ENCODE results near the gene LDB3. TPM values are rescaled to one million over a fixed set of nuclear protein-coding genes. Genes with fewer than 3 reads are reported as not detected.

LDB3 gene
- total RNA-seq, 1 donor from 2014 or later, result 4.7 TPM

DNA sequence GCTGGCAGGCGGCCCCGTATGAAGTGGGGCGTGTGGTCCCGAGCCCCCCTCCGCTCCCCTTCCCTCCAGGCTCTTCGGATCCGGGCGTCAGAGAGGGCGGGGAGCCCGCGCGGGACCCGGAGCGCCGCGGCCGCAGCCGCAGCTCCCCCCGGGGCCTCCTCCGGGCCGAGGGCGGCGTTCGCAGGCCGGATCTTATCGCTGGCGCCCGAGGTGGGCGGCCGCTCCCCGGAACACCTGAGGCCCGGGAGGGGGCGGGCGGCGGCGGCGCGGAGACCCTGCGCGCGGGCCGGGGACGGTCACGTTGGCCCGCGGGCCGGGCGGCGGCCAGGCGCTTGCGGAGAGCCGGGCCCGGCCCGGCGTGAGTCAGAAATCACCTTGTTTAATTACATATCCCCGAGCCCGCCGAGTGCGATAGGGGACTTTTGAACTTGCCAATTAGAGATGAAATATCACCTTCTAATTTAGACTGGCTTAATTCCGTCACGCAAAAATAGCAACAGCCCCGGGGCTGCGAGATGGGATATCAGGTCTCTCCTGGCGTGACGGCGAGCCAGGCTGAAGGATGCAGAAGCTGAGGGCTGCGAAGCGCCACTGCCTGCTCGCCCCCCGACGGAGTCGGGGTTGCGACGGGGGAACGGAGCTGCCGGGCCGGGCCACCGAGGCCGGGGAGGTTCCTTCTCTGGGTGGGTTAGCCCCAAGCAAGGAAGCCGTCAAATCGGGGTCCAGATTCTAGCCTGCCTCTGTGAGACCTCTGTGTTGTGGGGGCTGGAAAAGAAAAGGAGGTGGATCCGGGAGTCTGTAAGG is 43.4 kb downstream of the LDB3 start:
- peak overlapping the region; percentile 72 to 76 for H3K4me3 ChIP-seq
- no peaks in the 10 kb centered on the region for H3K9me3 ChIP-seq
- H3K27ac ChIP-seq, result peak overlapping the region; percentile 96
- no peaks in the 10 kb centered on the region for H3K36me3 ChIP-seq
- TF ChIP-seq POLR2A (IDR thresholded peaks at IDR 0.05), result no peak
- TF ChIP-seq POLR2AphosphoS5 (IDR thresholded peaks at IDR 0.05; ENCODE audit: insufficient read depth in 1 of 2, low read depth in 1 of 2), result peak in 1 of 2 donors; percentile 39
- H3K27me3 ChIP-seq, result no peaks in the 10 kb centered on the region
- intact Hi-C loops (cut with DNase I), result loop anchor here (5.0 kb wide), 1 partner anchor 46 kb away; the partner anchor contains the start of gene BMPR1A
- DNase-seq (ENCODE audit: extremely low spot score in 2 of 2), result no peak
- peaks cover 15% of the 10 kb centered on the region for H3K4me1 ChIP-seq

DNA sequence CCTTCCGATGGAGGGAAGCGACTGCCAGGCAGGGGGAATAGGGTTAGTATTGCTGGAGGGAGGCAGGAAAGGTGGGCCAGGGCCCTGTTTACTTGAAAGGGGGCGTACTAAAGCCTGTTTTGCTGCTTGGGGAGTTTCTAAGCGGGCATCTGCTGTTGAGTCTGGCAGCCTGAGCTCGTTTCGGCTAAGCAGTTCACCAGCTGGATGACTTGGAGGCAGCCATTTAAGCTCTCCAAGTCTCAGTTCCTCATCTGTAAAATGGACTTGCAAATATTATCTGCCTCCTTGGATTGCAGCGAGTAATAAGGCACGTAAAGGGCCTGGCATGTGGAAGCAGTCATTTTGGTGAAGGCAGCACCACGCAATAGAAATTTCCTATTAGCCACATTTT is 44.0 kb downstream of the LDB3 start:
- H3K4me1 ChIP-seq, result peaks cover 15% of the 10 kb centered on the region
- H3K9me3 ChIP-seq, result no peaks in the 10 kb centered on the region
- DNase-seq (ENCODE audit: extremely low spot score in 2 of 2), result no peak
- TF ChIP-seq, protein P1, sequence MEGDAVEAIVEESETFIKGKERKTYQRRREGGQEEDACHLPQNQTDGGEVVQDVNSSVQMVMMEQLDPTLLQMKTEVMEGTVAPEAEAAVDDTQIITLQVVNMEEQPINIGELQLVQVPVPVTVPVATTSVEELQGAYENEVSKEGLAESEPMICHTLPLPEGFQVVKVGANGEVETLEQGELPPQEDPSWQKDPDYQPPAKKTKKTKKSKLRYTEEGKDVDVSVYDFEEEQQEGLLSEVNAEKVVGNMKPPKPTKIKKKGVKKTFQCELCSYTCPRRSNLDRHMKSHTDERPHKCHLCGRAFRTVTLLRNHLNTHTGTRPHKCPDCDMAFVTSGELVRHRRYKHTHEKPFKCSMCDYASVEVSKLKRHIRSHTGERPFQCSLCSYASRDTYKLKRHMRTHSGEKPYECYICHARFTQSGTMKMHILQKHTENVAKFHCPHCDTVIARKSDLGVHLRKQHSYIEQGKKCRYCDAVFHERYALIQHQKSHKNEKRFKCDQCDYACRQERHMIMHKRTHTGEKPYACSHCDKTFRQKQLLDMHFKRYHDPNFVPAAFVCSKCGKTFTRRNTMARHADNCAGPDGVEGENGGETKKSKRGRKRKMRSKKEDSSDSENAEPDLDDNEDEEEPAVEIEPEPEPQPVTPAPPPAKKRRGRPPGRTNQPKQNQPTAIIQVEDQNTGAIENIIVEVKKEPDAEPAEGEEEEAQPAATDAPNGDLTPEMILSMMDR (IDR thresholded peaks at IDR 0.05), result no peak
- peak in 1 of 2 donors; percentile 2 for TF ChIP-seq POLR2AphosphoS5 (IDR thresholded peaks at IDR 0.05; ENCODE audit: insufficient read depth in 1 of 2, low read depth in 1 of 2)
- no peak for TF ChIP-seq POLR2A (IDR thresholded peaks at IDR 0.05)
- H3K27me3 ChIP-seq, result no peaks in the 10 kb centered on the region
- intact Hi-C loops (cut with DNase I), result loop anchor here (5.0 kb wide), 1 partner anchor 45 kb away; the partner anchor contains the start of gene BMPR1A
- no peaks in the 10 kb centered on the region for H3K36me3 ChIP-seq
- H3K4me3 ChIP-seq, result peak overlapping the region; percentile 72 to 76
- H3K27ac ChIP-seq, result peak overlapping the region; percentile 96

DNA sequence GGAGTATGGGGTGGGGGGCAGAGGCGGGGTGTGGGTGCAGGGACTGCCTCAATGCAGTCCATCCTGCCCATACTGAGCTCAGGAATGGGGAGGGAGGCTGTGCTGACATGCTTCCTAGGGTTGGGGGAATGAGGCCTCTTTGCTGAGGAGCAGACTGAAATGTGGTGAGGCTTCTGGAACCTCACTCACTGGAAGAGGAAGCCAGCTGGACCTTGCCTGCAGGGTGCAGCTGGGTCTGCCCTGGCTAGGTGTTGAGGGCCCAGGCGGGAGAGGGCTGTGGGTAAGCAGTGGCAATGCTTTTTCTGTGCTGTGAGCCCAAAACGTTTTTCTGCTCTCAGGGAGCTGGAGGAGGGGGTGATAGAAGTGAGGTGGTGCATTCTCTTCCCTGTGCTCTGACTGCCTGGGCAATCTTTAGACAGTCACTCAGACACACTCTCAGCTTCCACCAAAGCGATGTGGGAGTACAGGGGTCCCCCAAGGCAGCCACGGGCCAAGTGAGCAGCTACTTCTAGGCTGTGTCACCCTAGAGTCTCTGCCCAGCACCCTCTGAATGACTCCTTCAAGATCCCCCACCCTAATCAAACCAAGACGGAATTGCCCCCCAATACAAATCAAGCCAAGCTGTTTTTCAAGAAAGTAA is 47.0 kb downstream of the LDB3 start:
- Histone ChIP-seq H3K36me3 (no peaks in the 10 kb centered on the region), H3K4me3 (no peak overlapping the region), H3K27ac (no peak overlapping the region), H3K27me3 (no peaks in the 10 kb centered on the region), H3K9me3 (no peaks in the 10 kb centered on the region), H3K4me1 (peaks cover 15% of the 10 kb centered on the region)
- intact Hi-C loops (cut with DNase I), result no loop called here
- TF ChIP-seq, protein P1 (IDR thresholded peaks at IDR 0.05), result no peak
- TF ChIP-seq POLR2A (IDR thresholded peaks at IDR 0.05), result no peak
- no peak for TF ChIP-seq POLR2AphosphoS5 (IDR thresholded peaks at IDR 0.05; ENCODE audit: insufficient read depth in 1 of 2, low read depth in 1 of 2)
- no peak for DNase-seq (ENCODE audit: extremely low spot score in 2 of 2)

DNA sequence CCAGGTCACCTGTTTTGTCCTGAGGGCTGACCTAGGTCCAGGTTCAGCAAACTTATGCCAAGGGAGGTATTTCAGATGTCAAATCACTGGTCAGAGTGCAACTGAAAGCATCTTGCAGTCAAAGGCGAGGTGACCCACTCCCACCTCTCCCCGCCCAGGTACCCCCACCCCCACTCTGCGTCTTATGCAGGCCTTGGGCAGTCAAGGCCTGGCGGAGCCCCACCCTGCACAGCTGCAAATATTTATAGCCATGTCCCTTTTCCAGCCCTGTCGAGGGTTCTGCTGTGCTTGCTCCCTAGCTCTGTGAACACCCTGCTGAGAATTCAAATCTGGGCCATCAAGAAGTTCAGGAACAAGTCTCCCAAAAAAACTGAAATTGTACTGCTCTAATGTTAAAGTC is 47.5 kb downstream of the LDB3 start:
- intact Hi-C loops (cut with DNase I), result no loop called here
- no peak for DNase-seq (ENCODE audit: extremely low spot score in 2 of 2)
- no peak overlapping the region for H3K4me3 ChIP-seq
- H3K27ac ChIP-seq, result no peak overlapping the region
- TF ChIP-seq POLR2A (IDR thresholded peaks at IDR 0.05) (no peak), POLR2AphosphoS5 (IDR thresholded peaks at IDR 0.05; ENCODE audit: insufficient read depth in 1 of 2, low read depth in 1 of 2) (no peak)
- TF ChIP-seq, protein P1 (IDR thresholded peaks at IDR 0.05), result no peak
- H3K27me3 ChIP-seq, result no peaks in the 10 kb centered on the region
- peaks cover 12% of the 10 kb centered on the region for H3K4me1 ChIP-seq
- no peaks in the 10 kb centered on the region for H3K9me3 ChIP-seq
- no peaks in the 10 kb centered on the region for H3K36me3 ChIP-seq

DNA sequence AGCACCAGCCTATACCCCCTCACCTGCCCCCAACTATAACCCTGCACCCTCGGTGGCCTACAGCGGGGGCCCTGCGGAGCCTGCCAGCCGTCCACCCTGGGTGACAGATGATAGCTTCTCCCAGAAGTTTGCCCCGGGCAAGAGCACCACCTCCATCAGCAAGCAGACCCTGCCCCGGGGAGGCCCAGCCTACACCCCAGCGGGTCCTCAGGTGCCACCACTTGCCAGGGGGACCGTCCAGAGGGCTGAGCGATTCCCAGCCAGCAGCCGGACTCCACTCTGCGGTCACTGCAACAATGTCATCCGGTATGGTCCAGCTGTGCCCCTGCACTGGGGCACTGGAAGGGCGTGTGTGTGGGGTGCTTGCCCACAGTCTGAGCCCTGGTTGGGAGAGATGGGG is 48.2 kb downstream of the LDB3 start:
- DNase-seq (ENCODE audit: extremely low spot score in 2 of 2), result peak in 1 of 2 donors; percentile 79
- H3K4me1 ChIP-seq, result peaks cover 10% of the 10 kb centered on the region
- no peaks in the 10 kb centered on the region for H3K9me3 ChIP-seq
- TF ChIP-seq, protein P1 (IDR thresholded peaks at IDR 0.05), result no peak
- no peak for TF ChIP-seq POLR2A (IDR thresholded peaks at IDR 0.05)
- TF ChIP-seq POLR2AphosphoS5 (IDR thresholded peaks at IDR 0.05; ENCODE audit: insufficient read depth in 1 of 2, low read depth in 1 of 2), result no peak
- H3K27me3 ChIP-seq, result no peaks in the 10 kb centered on the region
- H3K36me3 ChIP-seq, result no peaks in the 10 kb centered on the region
- no peak overlapping the region for H3K27ac ChIP-seq
- H3K4me3 ChIP-seq, result no peak overlapping the region
- intact Hi-C loops (cut with DNase I), result no loop called here
